ENCODE measurements around the gene MIEN1. TPM values are rescaled to one million over a fixed set of nuclear protein-coding genes. Genes with fewer than 3 reads are reported as not detected.
A peak's percentile ranks its signal among the peaks of the same experiment; 100 is the strongest.

MIEN1 gene
- total RNA-seq, 1 donor from 2014 or later, result 38.9 TPM

- Histone ChIP-seq H3K9ac (ENCODE audit: low read length) (no peak within 1 kb of the TSS), H3K4me2 (ENCODE audit: low read length) (peak within 1 kb of the TSS; percentile 67)
These were observed 7.6 kb upstream of the MIEN1 start, which contains the start of gene GRB7 for GRCh38 chr17:39737760-39738567. Gene GRB7, plus strand, starts transcription at chr17:39737938. Its CDS starts 4,364 bp downstream, at chr17:39742302.

DNA sequence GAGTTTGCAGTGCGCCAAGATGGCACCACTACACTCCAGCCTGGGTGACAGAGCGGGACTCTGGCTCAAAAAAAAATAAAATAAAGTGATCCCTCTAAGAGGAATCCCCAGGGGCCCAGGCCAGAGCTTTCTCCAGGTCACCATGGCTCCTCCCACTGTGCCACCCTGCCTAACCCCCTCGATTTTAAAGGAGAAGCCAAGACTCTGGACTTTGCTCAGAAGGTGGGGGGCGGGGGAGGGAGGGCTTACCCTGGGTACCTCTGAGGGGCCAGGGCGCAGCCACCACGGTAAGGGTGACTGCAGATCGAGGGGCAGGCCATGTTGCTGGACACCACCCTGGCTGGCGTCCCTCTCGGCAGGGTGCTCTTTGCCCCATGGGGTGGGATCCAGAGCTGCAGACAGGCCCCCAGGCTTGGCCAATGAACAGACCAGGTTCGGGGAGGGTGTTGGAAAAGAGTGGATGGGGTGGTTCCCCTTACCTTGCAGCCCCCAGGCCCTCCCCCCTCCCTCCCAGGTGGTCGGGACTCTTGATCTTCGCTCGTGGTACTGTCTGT, 7.0 kb upstream of the MIEN1 start:
- peaks cover 15% of the 10 kb centered on the region for H3K4me1 Mint-ChIP-seq (ENCODE audit: low read depth, unreplicated experiment)
- no peaks in the 10 kb centered on the region for H3K79me2 ChIP-seq (ENCODE audit: insufficient read depth, low read length)
- no peaks in the 10 kb centered on the region for H3K9me3 Mint-ChIP-seq (ENCODE audit: unreplicated experiment)
- H3K36me3 Mint-ChIP-seq (ENCODE audit: low read depth, unreplicated experiment), result peaks cover 4% of the 10 kb centered on the region
- no peak overlapping the region for H3K4me3 ChIP-seq (ENCODE audit: insufficient read depth, low read depth, low read length)
- H2AFZ ChIP-seq (ENCODE audit: low read depth, low read length), result no peak overlapping the region
- H3K36me3 ChIP-seq (ENCODE audit: insufficient read depth, low read length), result no peaks in the 10 kb centered on the region
- TF ChIP-seq CTCF (IDR thresholded peaks at IDR 0.05; ENCODE audit: insufficient read depth, low read depth, low read length) (no peak), EZH2 (IDR thresholded peaks at IDR 0.05; ENCODE audit: insufficient read depth, low read length) (no peak)
- H3K4me3 Mint-ChIP-seq (ENCODE audit: unreplicated experiment), result no peak overlapping the region
- no peak overlapping the region for H3K27ac ChIP-seq (ENCODE audit: low read depth, low read length)
- peaks cover 9% of the 10 kb centered on the region for H3K27me3 ChIP-seq (ENCODE audit: insufficient read depth, low read length)
- H3K27ac Mint-ChIP-seq (ENCODE audit: unreplicated experiment), result no peak overlapping the region
- no peak overlapping the region for H3K9ac ChIP-seq (ENCODE audit: low read length)
- FAIRE-seq (no peak), DNase-seq (ENCODE audit: low read depth) (no peak)
- H3K27me3 Mint-ChIP-seq (ENCODE audit: low read depth, unreplicated experiment), result peaks cover 10% of the 10 kb centered on the region
- H4K20me1 ChIP-seq (ENCODE audit: insufficient read depth, low read length), result no peaks in the 10 kb centered on the region
- peaks cover 25% of the 10 kb centered on the region for H3K4me1 ChIP-seq (ENCODE audit: insufficient read depth, low read length)
- H3K4me2 ChIP-seq (ENCODE audit: low read length), result no peak overlapping the region
- H3K9me3 ChIP-seq (ENCODE audit: insufficient read depth, low read depth, low read length), result no peaks in the 10 kb centered on the region

More at GRCh38 chr17:39737760-39738567, 7.6 kb upstream of the MIEN1 start, which contains the start of gene GRB7:
- Histone ChIP-seq H3K4me3 (ENCODE audit: insufficient read depth, low read depth, low read length) (peak within 1 kb of the TSS; percentile 17), H3K27ac (ENCODE audit: low read depth, low read length) (no peak within 1 kb of the TSS), H2AFZ (ENCODE audit: low read depth, low read length) (peak within 1 kb of the TSS; percentile 56), H4K20me1 (ENCODE audit: insufficient read depth, low read length) (no peaks in the 10 kb centered on the region), H3K36me3 (ENCODE audit: insufficient read depth, low read length) (no peaks in the 10 kb centered on the region), H3K79me2 (ENCODE audit: insufficient read depth, low read length) (no peaks in the 10 kb centered on the region), H3K9me3 (ENCODE audit: insufficient read depth, low read depth, low read length) (no peaks in the 10 kb centered on the region), H3K4me1 (ENCODE audit: insufficient read depth, low read length) (peaks cover 25% of the 10 kb centered on the region), H3K27me3 (ENCODE audit: insufficient read depth, low read length) (peaks cover 9% of the 10 kb centered on the region)
- peak within 1 kb of the TSS; percentile 45 for H3K4me3 Mint-ChIP-seq (ENCODE audit: unreplicated experiment)
- no peaks in the 10 kb centered on the region for H3K9me3 Mint-ChIP-seq (ENCODE audit: unreplicated experiment)
- FAIRE-seq (no peak), DNase-seq (ENCODE audit: low read depth) (no peak)
- no peak for TF ChIP-seq CTCF (IDR thresholded peaks at IDR 0.05; ENCODE audit: insufficient read depth, low read depth, low read length)
- TF ChIP-seq EZH2 (IDR thresholded peaks at IDR 0.05; ENCODE audit: insufficient read depth, low read length), result no peak
- peaks cover 10% of the 10 kb centered on the region for H3K27me3 Mint-ChIP-seq (ENCODE audit: low read depth, unreplicated experiment)
- H3K4me1 Mint-ChIP-seq (ENCODE audit: low read depth, unreplicated experiment), result peaks cover 15% of the 10 kb centered on the region
- no peak within 1 kb of the TSS for H3K27ac Mint-ChIP-seq (ENCODE audit: unreplicated experiment)
- H3K36me3 Mint-ChIP-seq (ENCODE audit: low read depth, unreplicated experiment), result peaks cover 4% of the 10 kb centered on the region
